ENCODE results near the gene TRANK1.
"Not testable (repeated sequence)": the region's sequence is repeated elsewhere in the genome, so short reads cannot be mapped to it uniquely, and the experiment has no call there.

Gene TRANK1

GRCh38 chr3:36901588-36901987 lies 43.3 kb downstream of the TRANK1 start:
- Histone ChIP-seq H3K36me3 (ENCODE audit: control insufficient read depth, insufficient read depth, low read length) (no peaks in the 10 kb centered on the region), H3K9ac (ENCODE audit: low read length) (no peak overlapping the region), H3K27ac (ENCODE audit: low read depth, low read length) (no peak overlapping the region), H3K9me3 (ENCODE audit: control insufficient read depth, insufficient read depth, low read depth, low read length) (no peaks in the 10 kb centered on the region), H3K27me3 (ENCODE audit: control insufficient read depth, insufficient read depth, low read length) (no peaks in the 10 kb centered on the region), H3K4me1 (ENCODE audit: control insufficient read depth, insufficient read depth, low read length) (peaks cover 4% of the 10 kb centered on the region; the same call in 1 of the 2 replicates), H3K4me3 (ENCODE audit: low read depth, low read length) (no peak overlapping the region)

- Histone ChIP-seq H3K27ac (ENCODE audit: low read depth, low read length) (no peak overlapping the region), H3K4me1 (ENCODE audit: control insufficient read depth, insufficient read depth, low read length) (peaks cover 3% of the 10 kb centered on the region; the same call in 1 of the 2 replicates), H3K4me3 (ENCODE audit: low read depth, low read length) (no peak overlapping the region), H3K9ac (ENCODE audit: low read length) (no peak overlapping the region), H3K9me3 (ENCODE audit: control insufficient read depth, insufficient read depth, low read depth, low read length) (no peaks in the 10 kb centered on the region), H3K27me3 (ENCODE audit: control insufficient read depth, insufficient read depth, low read length) (no peaks in the 10 kb centered on the region), H3K36me3 (ENCODE audit: control insufficient read depth, insufficient read depth, low read length) (no peaks in the 10 kb centered on the region)
Observed at GRCh38 chr3:36900474-36901443, 44.1 kb downstream of the TRANK1 start.

GRCh38 chr3:36895496-36896409 lies 49.1 kb downstream of the TRANK1 start:
- Histone ChIP-seq H3K36me3 (ENCODE audit: control insufficient read depth, insufficient read depth, low read length) (no peaks in the 10 kb centered on the region), H3K27me3 (ENCODE audit: control insufficient read depth, insufficient read depth, low read length) (no peaks in the 10 kb centered on the region), H3K9me3 (ENCODE audit: control insufficient read depth, insufficient read depth, low read depth, low read length) (no peaks in the 10 kb centered on the region), H3K4me3 (ENCODE audit: low read depth, low read length) (no peak overlapping the region), H3K4me1 (ENCODE audit: control insufficient read depth, insufficient read depth, low read length) (no peaks in the 10 kb centered on the region), H3K27ac (ENCODE audit: low read depth, low read length) (no peak overlapping the region), H3K9ac (ENCODE audit: low read length) (no peak overlapping the region)

GRCh38 chr3:36894914-36895313 lies 49.9 kb downstream of the TRANK1 start:
- Histone ChIP-seq H3K36me3 (ENCODE audit: control insufficient read depth, insufficient read depth, low read length) (no peaks in the 10 kb centered on the region), H3K27ac (ENCODE audit: low read depth, low read length) (no peak overlapping the region), H3K4me1 (ENCODE audit: control insufficient read depth, insufficient read depth, low read length) (no peaks in the 10 kb centered on the region), H3K9ac (ENCODE audit: low read length) (no peak overlapping the region), H3K9me3 (ENCODE audit: control insufficient read depth, insufficient read depth, low read depth, low read length) (no peaks in the 10 kb centered on the region), H3K27me3 (ENCODE audit: control insufficient read depth, insufficient read depth, low read length) (no peaks in the 10 kb centered on the region), H3K4me3 (ENCODE audit: low read depth, low read length) (no peak overlapping the region)

GRCh38 chr3:36893826-36894225 lies 51.0 kb downstream of the TRANK1 start:
- H3K9ac ChIP-seq (ENCODE audit: low read length), result no peak overlapping the region
- H3K9me3 ChIP-seq (ENCODE audit: control insufficient read depth, insufficient read depth, low read depth, low read length), result no peaks in the 10 kb centered on the region
- no peaks in the 10 kb centered on the region for H3K27me3 ChIP-seq (ENCODE audit: control insufficient read depth, insufficient read depth, low read length)
- no peak overlapping the region for H3K27ac ChIP-seq (ENCODE audit: low read depth, low read length)
- H3K4me3 ChIP-seq (ENCODE audit: low read depth, low read length), result no peak overlapping the region
- no peaks in the 10 kb centered on the region for H3K36me3 ChIP-seq (ENCODE audit: control insufficient read depth, insufficient read depth, low read length)
- H3K4me1 ChIP-seq (ENCODE audit: control insufficient read depth, insufficient read depth, low read length), result no peaks in the 10 kb centered on the region

- no peak overlapping the region for H3K4me3 ChIP-seq (ENCODE audit: low read depth, low read length)
- no peak overlapping the region for H3K27ac ChIP-seq (ENCODE audit: low read depth, low read length)
- H3K27me3 ChIP-seq (ENCODE audit: control insufficient read depth, insufficient read depth, low read length), result no peaks in the 10 kb centered on the region
- no peak overlapping the region for H3K9ac ChIP-seq (ENCODE audit: low read length)
- H3K9me3 ChIP-seq (ENCODE audit: control insufficient read depth, insufficient read depth, low read depth, low read length), result no peaks in the 10 kb centered on the region
- no peaks in the 10 kb centered on the region for H3K4me1 ChIP-seq (ENCODE audit: control insufficient read depth, insufficient read depth, low read length)
- H3K36me3 ChIP-seq (ENCODE audit: control insufficient read depth, insufficient read depth, low read length), result no peaks in the 10 kb centered on the region
Observed at GRCh38 chr3:36893137-36893557, 51.7 kb downstream of the TRANK1 start.

GRCh38 chr3:36892457-36893136 lies 52.3 kb downstream of the TRANK1 start:
- Histone ChIP-seq H3K9ac (ENCODE audit: low read length) (no peak overlapping the region), H3K4me1 (ENCODE audit: control insufficient read depth, insufficient read depth, low read length) (no peaks in the 10 kb centered on the region), H3K36me3 (ENCODE audit: control insufficient read depth, insufficient read depth, low read length) (no peaks in the 10 kb centered on the region), H3K27me3 (ENCODE audit: control insufficient read depth, insufficient read depth, low read length) (no peaks in the 10 kb centered on the region), H3K9me3 (ENCODE audit: control insufficient read depth, insufficient read depth, low read depth, low read length) (no peaks in the 10 kb centered on the region), H3K4me3 (ENCODE audit: low read depth, low read length) (no peak overlapping the region), H3K27ac (ENCODE audit: low read depth, low read length) (no peak overlapping the region)

GRCh38 chr3:36891701-36892160 lies 53.1 kb downstream of the TRANK1 start:
- Histone ChIP-seq H3K36me3 (ENCODE audit: control insufficient read depth, insufficient read depth, low read length) (no peaks in the 10 kb centered on the region), H3K4me1 (ENCODE audit: control insufficient read depth, insufficient read depth, low read length) (no peaks in the 10 kb centered on the region), H3K4me3 (ENCODE audit: low read depth, low read length) (no peak overlapping the region), H3K9me3 (ENCODE audit: control insufficient read depth, insufficient read depth, low read depth, low read length) (no peaks in the 10 kb centered on the region), H3K27ac (ENCODE audit: low read depth, low read length) (no peak overlapping the region), H3K9ac (ENCODE audit: low read length) (no peak overlapping the region), H3K27me3 (ENCODE audit: control insufficient read depth, insufficient read depth, low read length) (no peaks in the 10 kb centered on the region)

GRCh38 chr3:36891097-36891496 lies 53.8 kb downstream of the TRANK1 start:
- not testable (repeated sequence) for H3K4me3 ChIP-seq (ENCODE audit: low read depth, low read length); H3K4me1 ChIP-seq (ENCODE audit: control insufficient read depth, insufficient read depth, low read length); H3K9ac ChIP-seq (ENCODE audit: low read length); H3K9me3 ChIP-seq (ENCODE audit: control insufficient read depth, insufficient read depth, low read depth, low read length); H3K27ac ChIP-seq (ENCODE audit: low read depth, low read length); H3K36me3 ChIP-seq (ENCODE audit: control insufficient read depth, insufficient read depth, low read length); H3K27me3 ChIP-seq (ENCODE audit: control insufficient read depth, insufficient read depth, low read length)

GRCh38 chr3:36890261-36890660 lies 54.6 kb downstream of the TRANK1 start:
- Histone ChIP-seq H3K36me3 (ENCODE audit: control insufficient read depth, insufficient read depth, low read length) (no peaks in the 10 kb centered on the region), H3K27ac (ENCODE audit: low read depth, low read length) (no peak overlapping the region), H3K9me3 (ENCODE audit: control insufficient read depth, insufficient read depth, low read depth, low read length) (no peaks in the 10 kb centered on the region), H3K4me3 (ENCODE audit: low read depth, low read length) (no peak overlapping the region), H3K27me3 (ENCODE audit: control insufficient read depth, insufficient read depth, low read length) (no peaks in the 10 kb centered on the region), H3K9ac (ENCODE audit: low read length) (no peak overlapping the region), H3K4me1 (ENCODE audit: control insufficient read depth, insufficient read depth, low read length) (no peaks in the 10 kb centered on the region)

Measured in HUES6 (cell line).